SK-N-MC (cell line): ENCODE measurements around the gene NADK.

Experiments used
- DNase-seq: peaks from one replicate; pipeline ENCODE4 v3.0.0-alpha.2; 2011; ENCODE audit warnings: low read depth, low spot score
- H3K27ac ChIP-seq: fragments of 200-600 bp; sonication (generic); 2 replicates; pipeline ENCODE4 v1.5.1; 2016; ENCODE audit warnings: mixed run types
- H3K36me3 ChIP-seq: fragments of 200-600 bp; sonication (generic); 2 replicates; pipeline ENCODE4 v1.6.1; 2017; ENCODE audit warnings: antibody characterized with exemption, low read length, mixed read lengths; ENCODE audit not compliant: insufficient read depth
- H3K4me3 ChIP-seq: fragments of 200-600 bp; sonication (generic); 2 replicates; pipeline ENCODE4 v1.5.1; 2016
- H3K9ac ChIP-seq: fragments of 200-600 bp; sonication (generic); 2 replicates; pipeline ENCODE4 v1.8.0; 2017; ENCODE audit warnings: mixed run types, mixed read lengths; ENCODE audit not compliant: insufficient read length
- H3K9me3 ChIP-seq: fragments of 200-600 bp; sonication (generic); 2 replicates; pipeline ENCODE4 v1.6.1; 2017; ENCODE audit warnings: low read depth, mild to moderate bottlenecking, antibody characterized with exemption, low read length, moderate library complexity, mixed read lengths
- EZH2 ChIP-seq: fragments of 200-600 bp; sonication (generic); IDR thresholded peaks from one replicate; pipeline ENCODE4 v1.6.1; 2017; ENCODE audit warnings: antibody characterized with exemption
- FOXP2 ChIP-seq: optimal IDR thresholded peaks from 2 replicates; pipeline ENCODE3; 2011; ENCODE audit warnings: mild to moderate bottlenecking, moderate library complexity; ENCODE audit not compliant: insufficient read depth; ENCODE audit errors: extremely low read length, control extremely low read depth
- POLR2AphosphoS5 ChIP-seq: IDR thresholded peaks from 2 replicates; pipeline ENCODE4 v1.6.1; 2012; ENCODE audit warnings: mild to moderate bottlenecking, low read depth, low read length, borderline replicate concordance

Gene NADK

DNA sequence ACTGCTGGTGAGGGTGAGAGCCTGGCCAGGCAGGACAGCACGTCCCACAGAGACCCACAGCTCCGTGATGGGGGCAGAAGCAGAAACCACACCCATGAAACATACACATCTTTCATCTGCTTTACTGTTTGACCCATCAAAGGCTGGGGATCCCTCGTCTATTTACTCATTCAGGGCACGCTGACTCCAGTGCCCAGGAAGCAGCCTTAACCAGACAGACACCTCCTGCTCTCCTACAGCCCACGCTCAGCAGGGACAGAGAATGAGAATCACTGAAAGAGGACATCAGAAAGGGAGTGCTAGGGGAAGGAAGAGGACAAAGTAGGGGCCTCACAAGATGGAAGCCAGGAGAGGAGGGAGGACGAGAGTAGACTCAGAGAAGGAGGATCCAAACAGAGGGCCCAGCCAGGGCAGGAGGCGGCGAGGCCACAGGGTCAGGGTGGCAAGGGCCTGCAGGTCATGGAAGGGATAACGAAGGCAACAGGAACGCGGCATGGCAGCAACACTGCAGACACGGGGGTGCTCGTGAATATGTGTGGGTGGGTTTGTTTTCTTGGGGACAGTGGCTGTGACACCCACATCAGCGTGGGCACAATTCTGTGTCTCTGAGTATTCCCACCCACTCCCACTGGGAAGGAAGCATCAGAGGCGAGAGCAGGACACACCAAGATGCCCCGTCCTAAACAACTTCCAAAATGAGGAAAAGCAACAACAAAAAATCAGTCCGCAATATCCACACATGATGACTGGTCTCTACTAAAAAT is 15.4 kb upstream of the NADK start:
- no peak for DNase-seq
- Histone ChIP-seq H3K9ac (no peak overlapping the region), H3K27ac (no peak overlapping the region), H3K4me3 (no peak overlapping the region), H3K36me3 (peaks cover 93% of the 10 kb centered on the region), H3K9me3 (no peaks in the 10 kb centered on the region)
- no peak for TF ChIP-seq FOXP2
- TF ChIP-seq POLR2AphosphoS5 = no peak
- TF ChIP-seq EZH2 = no peak

DNA sequence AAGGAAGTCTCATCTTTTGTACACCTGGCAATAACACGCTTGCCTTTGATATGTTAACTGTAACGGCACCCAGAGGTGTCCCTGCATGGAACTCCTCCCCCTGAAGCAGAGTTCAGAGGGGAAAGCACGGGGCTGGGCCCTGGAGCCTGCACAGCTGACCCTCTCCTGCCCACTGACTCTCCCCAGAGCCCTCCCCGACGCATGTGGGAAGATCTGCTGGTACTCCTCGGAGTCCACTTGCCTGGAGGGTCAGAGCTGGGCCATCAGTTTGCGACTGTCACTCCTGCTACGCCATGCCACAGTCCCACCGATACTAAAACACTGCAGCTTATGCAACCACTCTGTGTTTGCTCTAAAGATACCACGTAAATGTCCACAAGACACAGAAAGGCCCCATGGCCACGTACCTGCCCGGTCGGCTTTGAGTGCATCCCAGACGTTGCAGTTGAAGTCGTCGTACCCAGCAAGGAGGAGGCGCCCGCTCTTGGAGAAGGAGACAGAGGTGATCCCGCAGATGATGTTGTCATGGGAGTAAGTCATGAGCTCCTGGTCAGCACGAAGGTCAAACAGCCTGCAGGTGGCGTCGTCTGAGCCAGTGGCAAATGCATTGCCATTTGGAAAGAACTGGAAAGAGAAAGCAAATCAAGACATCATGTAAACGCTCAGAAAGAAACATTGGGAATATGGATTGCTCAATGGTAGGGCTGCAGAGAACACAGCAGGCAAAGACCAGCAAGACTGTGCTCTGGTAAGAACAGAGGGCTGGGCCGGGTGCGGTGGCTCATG is 10.6 kb upstream of the NADK start:
- Histone ChIP-seq H3K4me3 (no peak overlapping the region), H3K27ac (0 out of 2 replicates have a peak overlapping the region, but pooled peaks have one; percentile 13), H3K9me3 (no peaks in the 10 kb centered on the region), H3K36me3 (peaks cover 89% of the 10 kb centered on the region), H3K9ac (no peak overlapping the region)
- no peak for TF ChIP-seq POLR2AphosphoS5
- TF ChIP-seq EZH2 = no peak
- no peak for DNase-seq

DNA sequence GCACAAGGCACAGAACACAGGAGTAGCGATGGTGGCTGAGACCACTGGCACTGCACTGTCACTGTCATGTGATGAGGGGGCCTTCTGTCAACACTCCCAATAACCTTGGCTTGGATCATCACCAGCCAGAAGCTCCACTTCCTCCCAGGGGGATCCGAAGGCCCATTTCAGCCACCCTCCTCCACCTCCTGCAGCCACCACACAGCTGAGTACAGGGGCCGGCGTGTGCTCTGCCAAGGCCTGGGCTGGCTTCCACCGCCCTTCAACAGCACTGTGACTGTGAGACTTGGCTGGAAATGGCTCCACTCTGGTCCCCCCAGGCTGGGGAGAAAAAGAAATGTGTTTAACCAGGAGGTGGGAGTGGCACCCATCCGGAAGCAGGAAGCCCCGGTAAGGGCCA is 9.9 kb upstream of the NADK start:
- Histone ChIP-seq H3K36me3 (peaks cover 82% of the 10 kb centered on the region), H3K4me3 (no peak overlapping the region), H3K27ac (no peak overlapping the region), H3K9ac (no peak overlapping the region), H3K9me3 (no peaks in the 10 kb centered on the region)
- no peak for DNase-seq
- no peak for TF ChIP-seq POLR2AphosphoS5
- no peak for TF ChIP-seq EZH2
- TF ChIP-seq FOXP2 = no peak

DNA sequence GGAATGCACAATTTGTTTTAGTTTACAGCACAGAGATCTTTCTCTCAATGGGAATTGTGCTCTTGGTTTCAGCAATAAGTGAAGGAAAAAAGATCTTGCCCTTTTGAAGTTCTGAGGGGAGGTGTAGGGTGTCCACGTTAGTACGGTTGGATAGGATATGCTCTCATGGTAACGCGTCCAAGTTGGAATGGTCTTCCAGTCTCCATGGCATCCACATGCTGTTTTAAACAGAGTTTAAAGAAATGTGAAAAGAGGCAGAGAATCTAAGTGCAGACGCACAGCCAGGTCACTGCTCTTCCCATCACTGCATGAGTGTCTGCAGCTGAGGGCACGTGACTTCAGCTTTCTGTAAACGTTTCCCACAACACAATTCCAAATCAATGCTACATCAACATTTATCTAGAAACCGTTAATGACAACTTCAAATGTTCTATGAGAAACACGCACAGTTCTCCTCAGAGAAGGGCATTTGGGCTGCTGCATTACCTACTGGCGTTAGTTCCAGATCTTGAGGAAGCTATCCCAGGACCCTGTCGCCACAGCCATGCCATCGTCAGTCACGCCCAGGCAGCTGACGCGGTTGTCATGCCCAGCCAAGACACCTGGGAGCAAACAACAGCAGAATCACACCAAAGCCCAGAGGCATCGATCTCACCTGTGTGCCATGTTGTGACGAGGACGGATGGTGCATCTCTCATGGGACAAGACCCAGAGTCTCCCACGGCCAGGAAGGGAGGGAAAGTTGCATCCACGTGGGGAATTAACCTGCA is 8.8 kb upstream of the NADK start:
- no peak for TF ChIP-seq FOXP2
- peak overlapping the region; percentile 48; the same call in 1 of the 2 replicates for H3K27ac ChIP-seq
- H3K9ac ChIP-seq = no peak overlapping the region
- no peak for DNase-seq
- H3K4me3 ChIP-seq = no peak overlapping the region
- H3K9me3 ChIP-seq = no peaks in the 10 kb centered on the region
- peaks cover 71% of the 10 kb centered on the region for H3K36me3 ChIP-seq

DNA sequence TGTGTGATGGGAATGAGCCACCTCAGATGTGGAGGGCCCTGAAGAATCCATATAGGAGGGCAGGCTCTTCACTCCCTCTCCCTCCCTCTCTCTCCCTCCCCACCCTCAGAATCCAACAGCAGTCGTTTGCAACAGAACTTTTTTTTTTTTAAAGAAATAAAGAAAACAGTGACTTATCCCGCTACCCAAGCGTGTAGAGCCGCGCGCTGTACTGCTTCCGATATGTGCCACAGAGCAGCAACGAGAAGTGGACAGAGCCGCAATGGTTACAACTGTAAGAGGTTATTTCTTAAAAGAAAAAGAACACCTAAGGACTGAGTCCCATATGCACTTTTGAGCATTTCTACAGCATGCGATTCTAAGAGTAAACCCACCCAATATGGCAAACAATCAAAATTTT is 7.4 kb upstream of the NADK start:
- Histone ChIP-seq H3K9me3 (no peaks in the 10 kb centered on the region), H3K27ac (peak overlapping the region; percentile 48; the same call in 1 of the 2 replicates), H3K9ac (no peak overlapping the region), H3K4me3 (no peak overlapping the region), H3K36me3 (peaks cover 60% of the 10 kb centered on the region)
- TF ChIP-seq POLR2AphosphoS5 = no peak
- no peak for TF ChIP-seq FOXP2
- TF ChIP-seq EZH2 = no peak
- DNase-seq = no peak

DNA sequence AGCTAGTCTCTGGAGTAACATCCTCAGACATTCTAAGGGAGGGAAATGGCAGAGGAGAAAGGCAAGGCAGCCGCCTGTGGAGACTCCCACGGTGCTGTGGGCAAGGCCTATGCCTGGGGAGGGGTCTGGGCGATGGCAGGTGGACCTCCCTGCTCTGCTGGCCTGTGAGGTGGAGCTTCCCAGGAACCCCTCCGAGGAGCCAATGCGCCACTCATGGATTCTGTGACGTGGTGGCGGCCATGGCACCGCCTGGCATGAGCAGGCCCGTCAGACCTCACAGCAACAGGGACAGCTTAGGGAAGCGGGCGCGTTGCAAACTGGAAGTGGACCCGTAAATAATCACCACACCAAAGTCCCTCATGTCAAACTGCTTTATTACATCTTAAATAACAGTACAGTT is 6.7 kb upstream of the NADK start:
- TF ChIP-seq EZH2 (no peak), POLR2AphosphoS5 (no peak), FOXP2 (no peak)

DNA sequence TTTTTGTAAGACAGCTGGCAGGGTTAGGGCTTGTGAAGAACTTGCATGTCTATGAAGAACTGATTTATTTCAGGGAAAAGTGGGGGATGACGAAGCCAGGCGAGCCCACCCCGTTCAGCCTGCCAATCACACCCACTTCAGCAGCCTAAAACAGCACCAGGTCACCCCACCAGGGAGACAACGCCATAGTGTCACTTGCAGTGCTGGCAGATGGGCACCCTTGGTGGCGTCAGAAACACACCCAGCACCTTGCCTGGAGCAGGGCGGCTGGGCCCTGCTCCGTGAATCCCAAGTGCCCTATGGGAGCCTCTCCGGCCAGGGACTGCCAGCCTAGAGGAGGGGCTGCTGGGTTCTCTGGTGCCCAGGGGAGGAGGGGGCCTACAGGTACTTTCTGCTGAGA is 5.0 kb upstream of the NADK start:
- Histone ChIP-seq H3K9me3 (no peaks in the 10 kb centered on the region), H3K4me3 (no peak overlapping the region), H3K27ac (peak overlapping the region; percentile 42), H3K9ac (no peak overlapping the region), H3K36me3 (peaks cover 37% of the 10 kb centered on the region)
- no peak for TF ChIP-seq FOXP2
- TF ChIP-seq EZH2 = no peak
- TF ChIP-seq POLR2AphosphoS5 = no peak
- no peak for DNase-seq

More for the DNA sequence above, 6.7 kb upstream of the NADK start:
- no peak for DNase-seq
- Histone ChIP-seq H3K9ac (no peak overlapping the region), H3K27ac (peak overlapping the region; percentile 68), H3K4me3 (no peak overlapping the region), H3K36me3 (peaks cover 53% of the 10 kb centered on the region), H3K9me3 (no peaks in the 10 kb centered on the region)

DNA sequence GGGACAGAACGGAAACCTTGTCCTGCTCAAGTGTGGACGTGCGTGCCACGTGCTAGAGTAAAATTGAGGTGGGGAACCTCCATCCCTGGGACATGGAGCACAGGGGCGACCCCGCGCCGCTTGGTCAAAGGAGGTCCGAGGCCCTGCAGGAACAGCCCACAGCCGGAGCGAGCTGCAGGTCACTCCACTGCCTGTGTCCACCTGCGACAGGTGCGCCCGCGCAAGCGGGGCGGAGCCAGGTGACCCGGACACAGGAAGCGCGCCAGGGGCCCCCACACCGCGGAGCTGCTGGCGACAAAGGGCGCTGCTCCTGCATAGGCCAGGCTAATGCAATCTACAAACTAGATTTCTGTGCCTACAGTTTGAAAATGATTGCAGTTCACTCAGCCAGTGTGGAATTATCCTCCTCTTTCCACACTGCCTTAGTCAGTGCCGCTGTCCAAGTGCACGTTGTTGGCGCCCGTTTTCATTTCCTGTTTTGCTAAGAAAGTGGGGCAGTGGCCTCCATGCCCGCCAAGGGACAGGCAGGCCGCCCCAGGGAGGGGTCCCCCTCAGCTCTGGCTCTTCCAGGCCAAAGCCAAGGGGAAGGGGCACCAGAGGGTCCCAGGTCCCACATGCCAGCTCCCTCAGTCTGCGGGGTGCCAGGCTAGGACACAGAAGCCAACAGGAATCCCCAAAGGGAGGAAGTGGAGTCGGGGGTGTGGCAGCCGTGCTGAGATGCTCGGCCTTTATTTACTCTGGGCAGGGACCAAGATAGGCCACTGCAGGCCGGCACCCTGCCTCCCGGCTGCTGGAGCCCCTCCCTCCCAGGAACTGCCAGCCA is 4.3 kb upstream of the NADK start:
- no peak for DNase-seq
- peaks cover 30% of the 10 kb centered on the region for H3K36me3 ChIP-seq
- peak overlapping the region; percentile 42 for H3K27ac ChIP-seq
- H3K9me3 ChIP-seq = no peaks in the 10 kb centered on the region
- no peak overlapping the region for H3K9ac ChIP-seq
- TF ChIP-seq EZH2 (no peak), FOXP2 (no peak)
- H3K4me3 ChIP-seq = no peak overlapping the region
